ENCODE data around the gene ATXN1. TPM values are rescaled to one million over a fixed set of nuclear protein-coding genes. Genes with fewer than 3 reads are reported as not detected.
A peak's percentile ranks its signal among the peaks of the same experiment; 100 is the strongest.

The ATXN1 gene
- polyA plus RNA-seq, 4 donors = 4.6 to 16.5 (median 5.9) TPM

- H3K4me3 ChIP-seq (ENCODE audit: low read depth in 1 of 3, low read length in 3 of 3) = no peak overlapping the region
- FAIRE-seq = no peak
- no peak overlapping the region for H3K27ac ChIP-seq (ENCODE audit: low read depth in 1 of 3, low read length in 2 of 3)
- no peaks in the 10 kb centered on the region for H3K36me3 ChIP-seq (ENCODE audit: control insufficient read depth in 3 of 3, insufficient read depth in 2 of 3, low read depth in 1 of 3, low read length in 3 of 3)
- no peaks in the 10 kb centered on the region for H3K9me3 ChIP-seq (ENCODE audit: control insufficient read depth in 2 of 2, insufficient read depth in 1 of 2, low read depth in 1 of 2, low read length in 1 of 2)
- WGBS, 3 donors = 77 to 90% (median 85%) methylated on average over 7 of the region's 7 CpGs
- H3K27me3 ChIP-seq (ENCODE audit: control insufficient read depth in 3 of 3, insufficient read depth in 3 of 3, low read length in 3 of 3) = no peaks in the 10 kb centered on the region
- no peaks in the 10 kb centered on the region for H3K4me1 ChIP-seq (ENCODE audit: control insufficient read depth in 3 of 3, insufficient read depth in 2 of 3, low read depth in 1 of 3, low read length in 2 of 3)
- no peak for DNase-seq
Measured at GRCh38 chr6:16690608-16691142, 70.6 kb downstream of the ATXN1 start.

GRCh38 chr6:16689788-16690607 is 71.3 kb downstream of the ATXN1 start:
- DNase-seq = no peak
- Histone ChIP-seq H3K9me3 (ENCODE audit: control insufficient read depth in 2 of 2, insufficient read depth in 1 of 2, low read depth in 1 of 2, low read length in 1 of 2) (no peaks in the 10 kb centered on the region), H3K27ac (ENCODE audit: low read depth in 1 of 3, low read length in 2 of 3) (no peak overlapping the region), H3K27me3 (ENCODE audit: control insufficient read depth in 3 of 3, insufficient read depth in 3 of 3, low read length in 3 of 3) (no peaks in the 10 kb centered on the region), H3K4me1 (ENCODE audit: control insufficient read depth in 3 of 3, insufficient read depth in 2 of 3, low read depth in 1 of 3, low read length in 2 of 3) (peaks cover 0 to 3% (median 0%) of the 10 kb centered on the region in 3 donors), H3K4me3 (ENCODE audit: low read depth in 1 of 3, low read length in 3 of 3) (no peak overlapping the region), H3K36me3 (ENCODE audit: control insufficient read depth in 3 of 3, insufficient read depth in 2 of 3, low read depth in 1 of 3, low read length in 3 of 3) (no peaks in the 10 kb centered on the region)
- WGBS, 3 donors = 88 to 94% (median 92%) methylated on average over 3 of the region's 3 CpGs
- FAIRE-seq = no peak

GRCh38 chr6:16688984-16689636 is 72.2 kb downstream of the ATXN1 start:
- FAIRE-seq = no peak
- Histone ChIP-seq H3K4me3 (ENCODE audit: low read depth in 1 of 3, low read length in 3 of 3) (no peak overlapping the region), H3K27ac (ENCODE audit: low read depth in 1 of 3, low read length in 2 of 3) (no peak overlapping the region), H3K36me3 (ENCODE audit: control insufficient read depth in 3 of 3, insufficient read depth in 2 of 3, low read depth in 1 of 3, low read length in 3 of 3) (no peaks in the 10 kb centered on the region), H3K27me3 (ENCODE audit: control insufficient read depth in 3 of 3, insufficient read depth in 3 of 3, low read length in 3 of 3) (no peaks in the 10 kb centered on the region), H3K9me3 (ENCODE audit: control insufficient read depth in 2 of 2, insufficient read depth in 1 of 2, low read depth in 1 of 2, low read length in 1 of 2) (no peaks in the 10 kb centered on the region), H3K4me1 (ENCODE audit: control insufficient read depth in 3 of 3, insufficient read depth in 2 of 3, low read depth in 1 of 3, low read length in 2 of 3) (peaks cover 0 to 7% (median 4%) of the 10 kb centered on the region in 3 donors)
- DNase-seq = no peak
- WGBS, 3 donors = 88 to 98% (median 94%) methylated on average over 4 of the region's 4 CpGs

- no peaks in the 10 kb centered on the region for H3K36me3 ChIP-seq (ENCODE audit: control insufficient read depth in 3 of 3, insufficient read depth in 2 of 3, low read depth in 1 of 3, low read length in 3 of 3)
- FAIRE-seq = no peak
- peaks cover 0 to 12% (median 4%) of the 10 kb centered on the region in 3 donors for H3K4me1 ChIP-seq (ENCODE audit: control insufficient read depth in 3 of 3, insufficient read depth in 2 of 3, low read depth in 1 of 3, low read length in 2 of 3)
- H3K4me3 ChIP-seq (ENCODE audit: low read depth in 1 of 3, low read length in 3 of 3) = no peak overlapping the region
- DNase-seq = no peak
- no peaks in the 10 kb centered on the region for H3K9me3 ChIP-seq (ENCODE audit: control insufficient read depth in 2 of 2, insufficient read depth in 1 of 2, low read depth in 1 of 2, low read length in 1 of 2)
- no peaks in the 10 kb centered on the region for H3K27me3 ChIP-seq (ENCODE audit: control insufficient read depth in 3 of 3, insufficient read depth in 3 of 3, low read length in 3 of 3)
- H3K27ac ChIP-seq (ENCODE audit: low read depth in 1 of 3, low read length in 2 of 3) = no peak overlapping the region
- 93 to 97% (median 94%) methylated on average over 1 of the region's 1 CpG for WGBS, 3 donors
Measured at GRCh38 chr6:16688436-16688835, 72.8 kb downstream of the ATXN1 start.

- FAIRE-seq = no peak
- WGBS, 3 donors = 77 to 85% (median 79%) methylated on average over 3 of the region's 3 CpGs
- Histone ChIP-seq H3K4me3 (ENCODE audit: low read depth in 1 of 3, low read length in 3 of 3) (no peak overlapping the region), H3K27ac (ENCODE audit: low read depth in 1 of 3, low read length in 2 of 3) (no peak overlapping the region), H3K4me1 (ENCODE audit: control insufficient read depth in 3 of 3, insufficient read depth in 2 of 3, low read depth in 1 of 3, low read length in 2 of 3) (peaks cover 0 to 15% (median 4%) of the 10 kb centered on the region in 3 donors), H3K36me3 (ENCODE audit: control insufficient read depth in 3 of 3, insufficient read depth in 2 of 3, low read depth in 1 of 3, low read length in 3 of 3) (peaks cover 0 to 2% (median 0%) of the 10 kb centered on the region in 3 donors), H3K27me3 (ENCODE audit: control insufficient read depth in 3 of 3, insufficient read depth in 3 of 3, low read length in 3 of 3) (no peaks in the 10 kb centered on the region), H3K9me3 (ENCODE audit: control insufficient read depth in 2 of 2, insufficient read depth in 1 of 2, low read depth in 1 of 2, low read length in 1 of 2) (no peaks in the 10 kb centered on the region)
- no peak for DNase-seq
Measured at GRCh38 chr6:16687045-16687444, 74.2 kb downstream of the ATXN1 start.

GRCh38 chr6:16684896-16685554 is 76.2 kb downstream of the ATXN1 start:
- FAIRE-seq = no peak
- no peak for DNase-seq
- Histone ChIP-seq H3K27ac (ENCODE audit: low read depth in 1 of 3, low read length in 2 of 3) (no peak overlapping the region), H3K4me1 (ENCODE audit: control insufficient read depth in 3 of 3, insufficient read depth in 2 of 3, low read depth in 1 of 3, low read length in 2 of 3) (peaks cover 0 to 15% (median 4%) of the 10 kb centered on the region in 3 donors), H3K4me3 (ENCODE audit: low read depth in 1 of 3, low read length in 3 of 3) (no peak overlapping the region), H3K9me3 (ENCODE audit: control insufficient read depth in 2 of 2, insufficient read depth in 1 of 2, low read depth in 1 of 2, low read length in 1 of 2) (no peaks in the 10 kb centered on the region), H3K36me3 (ENCODE audit: control insufficient read depth in 3 of 3, insufficient read depth in 2 of 3, low read depth in 1 of 3, low read length in 3 of 3) (peaks cover 0 to 2% (median 0%) of the 10 kb centered on the region in 3 donors), H3K27me3 (ENCODE audit: control insufficient read depth in 3 of 3, insufficient read depth in 3 of 3, low read length in 3 of 3) (no peaks in the 10 kb centered on the region)
- WGBS, 3 donors = 86 to 90% (median 89%) methylated on average over 7 of the region's 7 CpGs

- no peak for DNase-seq
- peaks cover 0 to 15% (median 4%) of the 10 kb centered on the region in 3 donors for H3K4me1 ChIP-seq (ENCODE audit: control insufficient read depth in 3 of 3, insufficient read depth in 2 of 3, low read depth in 1 of 3, low read length in 2 of 3)
- no peak overlapping the region for H3K27ac ChIP-seq (ENCODE audit: low read depth in 1 of 3, low read length in 2 of 3)
- WGBS, 3 donors = 70 to 83% (median 71%) methylated on average over 5 of the region's 5 CpGs
- no peaks in the 10 kb centered on the region for H3K9me3 ChIP-seq (ENCODE audit: control insufficient read depth in 2 of 2, insufficient read depth in 1 of 2, low read depth in 1 of 2, low read length in 1 of 2)
- H3K27me3 ChIP-seq (ENCODE audit: control insufficient read depth in 3 of 3, insufficient read depth in 3 of 3, low read length in 3 of 3) = no peaks in the 10 kb centered on the region
- FAIRE-seq = no peak
- H3K36me3 ChIP-seq (ENCODE audit: control insufficient read depth in 3 of 3, insufficient read depth in 2 of 3, low read depth in 1 of 3, low read length in 3 of 3) = peaks cover 0 to 2% (median 0%) of the 10 kb centered on the region in 3 donors
- no peak overlapping the region for H3K4me3 ChIP-seq (ENCODE audit: low read depth in 1 of 3, low read length in 3 of 3)
Measured at GRCh38 chr6:16684195-16684689, 77.0 kb downstream of the ATXN1 start.

GRCh38 chr6:16683641-16684194 is 77.5 kb downstream of the ATXN1 start:
- FAIRE-seq (no peak), DNase-seq (peak in 1 of 2 donors; percentile 63)
- H3K9me3 ChIP-seq (ENCODE audit: control insufficient read depth in 2 of 2, insufficient read depth in 1 of 2, low read depth in 1 of 2, low read length in 1 of 2) = no peaks in the 10 kb centered on the region

More at GRCh38 chr6:16683641-16684194, 77.5 kb downstream of the ATXN1 start:
- Histone ChIP-seq H3K4me1 (ENCODE audit: control insufficient read depth in 3 of 3, insufficient read depth in 2 of 3, low read depth in 1 of 3, low read length in 2 of 3) (peaks cover 0 to 15% (median 4%) of the 10 kb centered on the region in 3 donors), H3K4me3 (ENCODE audit: low read depth in 1 of 3, low read length in 3 of 3) (no peak overlapping the region), H3K27me3 (ENCODE audit: control insufficient read depth in 3 of 3, insufficient read depth in 3 of 3, low read length in 3 of 3) (no peaks in the 10 kb centered on the region), H3K27ac (ENCODE audit: low read depth in 1 of 3, low read length in 2 of 3) (no peak overlapping the region), H3K36me3 (ENCODE audit: control insufficient read depth in 3 of 3, insufficient read depth in 2 of 3, low read depth in 1 of 3, low read length in 3 of 3) (peaks cover 0 to 2% (median 0%) of the 10 kb centered on the region in 3 donors)
- WGBS, 3 donors = 26 to 55% (median 34%) methylated on average over 4 of the region's 4 CpGs

Data from small intestine (tissue), 7 donors.